Neural crest cell (in vitro differentiated cells): ENCODE measurements around the gene ATP2A2. TPM values are rescaled to one million over a fixed set of nuclear protein-coding genes. Genes with fewer than 3 reads are reported as not detected.
"Not testable (repeated sequence)": the region's sequence is repeated elsewhere in the genome, so short reads cannot be mapped to it uniquely, and the experiment has no call there.

Source experiments
- DNase-seq: peaks from one replicate; pipeline ENCODE4 v3.0.0; 2021; ENCODE audit warnings: low read depth, mixed read lengths, low spot score
- H3K27ac Mint-ChIP-seq: one replicate; pipeline ENCODE4 v1.8.0; 2021; ENCODE audit warnings: mild to moderate bottlenecking, mixed read lengths; ENCODE audit not compliant: unreplicated experiment
- H3K27me3 Mint-ChIP-seq: 2 replicates; pipeline ENCODE4 v1.8.0; 2021; ENCODE audit warnings: low read depth, mild to moderate bottlenecking, mixed read lengths
- H3K36me3 Mint-ChIP-seq: 2 replicates; pipeline ENCODE4 v1.8.0; 2021; ENCODE audit warnings: low read depth, mild to moderate bottlenecking, mixed read lengths
- H3K4me1 Mint-ChIP-seq: 2 replicates; pipeline ENCODE4 v1.8.0; 2021; ENCODE audit warnings: mixed read lengths
- H3K4me3 Mint-ChIP-seq: one replicate; pipeline ENCODE4 v1.8.0; 2021; ENCODE audit warnings: mild to moderate bottlenecking, mixed read lengths
- H3K9me3 Mint-ChIP-seq: 2 replicates; pipeline ENCODE4 v1.8.0; 2021; ENCODE audit warnings: mixed read lengths
- total RNA-seq: library from RNA; stranded (reverse); gene quantifications from 2 replicates; pipeline ENCODE4 v1.2.1, GENCODE V29; 2021
- TF ChIP-seq, protein P1 (sequence below): fragments of 200-600 bp; sonication (generic); conservative IDR thresholded peaks from 2 replicates; pipeline ENCODE4 v1.5.0; 2021; ENCODE audit warnings: antibody characterized with exemption, mild to moderate bottlenecking

The ATP2A2 gene
- total RNA-seq, 1 donor from 2014 or later, result 242 TPM

DNA sequence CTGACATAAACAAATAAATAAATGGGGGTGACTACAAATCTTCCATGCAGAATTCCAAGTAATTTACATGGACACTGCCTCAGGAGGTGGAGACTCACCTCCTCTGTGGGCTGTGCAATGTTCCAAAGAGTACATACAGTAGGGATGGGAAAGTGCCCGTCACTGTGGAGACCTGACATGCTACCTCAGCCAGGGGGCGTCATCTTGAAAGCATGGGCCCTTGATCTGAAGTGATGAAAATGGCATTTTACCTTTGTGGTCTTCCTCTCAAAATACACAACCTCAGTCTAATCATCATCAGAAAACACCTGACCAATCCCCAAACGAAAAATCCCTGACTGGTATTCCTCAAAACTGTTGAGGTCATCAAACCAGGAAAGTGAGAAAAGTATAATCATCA is 74.0 kb downstream of the ATP2A2 start:
- Mint-ChIP-seq H3K27ac (no peak overlapping the region), H3K4me3 (peak overlapping the region; percentile 49), H3K36me3 (peaks cover 8% of the 10 kb centered on the region), H3K9me3 (no peaks in the 10 kb centered on the region), H3K27me3 (no peaks in the 10 kb centered on the region), H3K4me1 (peaks cover 4% of the 10 kb centered on the region)
- TF ChIP-seq, protein P1, sequence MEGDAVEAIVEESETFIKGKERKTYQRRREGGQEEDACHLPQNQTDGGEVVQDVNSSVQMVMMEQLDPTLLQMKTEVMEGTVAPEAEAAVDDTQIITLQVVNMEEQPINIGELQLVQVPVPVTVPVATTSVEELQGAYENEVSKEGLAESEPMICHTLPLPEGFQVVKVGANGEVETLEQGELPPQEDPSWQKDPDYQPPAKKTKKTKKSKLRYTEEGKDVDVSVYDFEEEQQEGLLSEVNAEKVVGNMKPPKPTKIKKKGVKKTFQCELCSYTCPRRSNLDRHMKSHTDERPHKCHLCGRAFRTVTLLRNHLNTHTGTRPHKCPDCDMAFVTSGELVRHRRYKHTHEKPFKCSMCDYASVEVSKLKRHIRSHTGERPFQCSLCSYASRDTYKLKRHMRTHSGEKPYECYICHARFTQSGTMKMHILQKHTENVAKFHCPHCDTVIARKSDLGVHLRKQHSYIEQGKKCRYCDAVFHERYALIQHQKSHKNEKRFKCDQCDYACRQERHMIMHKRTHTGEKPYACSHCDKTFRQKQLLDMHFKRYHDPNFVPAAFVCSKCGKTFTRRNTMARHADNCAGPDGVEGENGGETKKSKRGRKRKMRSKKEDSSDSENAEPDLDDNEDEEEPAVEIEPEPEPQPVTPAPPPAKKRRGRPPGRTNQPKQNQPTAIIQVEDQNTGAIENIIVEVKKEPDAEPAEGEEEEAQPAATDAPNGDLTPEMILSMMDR, result peak; percentile 48
- DNase-seq, result peak; percentile 19

DNA sequence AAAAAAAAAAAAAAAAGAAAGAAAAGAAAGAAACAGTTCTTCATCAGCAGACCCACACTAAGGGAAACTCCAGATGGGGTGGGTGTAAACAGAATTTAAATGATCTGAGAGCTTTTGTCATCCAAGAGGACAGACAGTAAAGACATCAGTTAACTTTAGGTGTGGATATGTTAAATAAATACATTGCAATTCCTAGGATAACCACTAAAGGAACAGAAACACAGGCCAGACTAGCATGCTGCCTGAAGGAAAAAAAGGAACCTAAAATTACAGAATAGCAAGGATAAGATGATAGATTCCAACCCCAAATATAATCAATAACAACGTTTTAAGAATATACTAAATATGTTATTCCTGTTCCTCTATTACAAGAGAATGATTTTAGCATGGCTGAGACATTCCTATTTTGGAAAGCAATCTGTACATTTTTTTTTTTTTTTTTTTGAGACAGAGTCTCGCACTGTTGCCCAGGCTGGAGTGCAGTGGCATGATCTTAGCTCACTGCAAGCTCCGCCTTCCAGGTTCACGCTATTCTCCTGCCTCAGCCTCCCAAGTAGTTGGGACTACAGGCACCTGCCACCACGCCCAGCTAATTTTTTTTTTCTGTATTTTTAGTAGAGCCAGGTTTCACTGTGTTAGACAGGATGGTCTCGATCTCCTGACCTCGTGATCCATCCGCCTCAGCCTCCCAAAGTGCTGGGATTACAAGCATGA is 77.5 kb downstream of the ATP2A2 start:
- not testable (repeated sequence) for H3K27ac Mint-ChIP-seq, H3K36me3 Mint-ChIP-seq, H3K27me3 Mint-ChIP-seq, H3K9me3 Mint-ChIP-seq, H3K4me1 Mint-ChIP-seq, H3K4me3 Mint-ChIP-seq, DNase-seq
- TF ChIP-seq, protein P1, result peak; percentile 54

DNA sequence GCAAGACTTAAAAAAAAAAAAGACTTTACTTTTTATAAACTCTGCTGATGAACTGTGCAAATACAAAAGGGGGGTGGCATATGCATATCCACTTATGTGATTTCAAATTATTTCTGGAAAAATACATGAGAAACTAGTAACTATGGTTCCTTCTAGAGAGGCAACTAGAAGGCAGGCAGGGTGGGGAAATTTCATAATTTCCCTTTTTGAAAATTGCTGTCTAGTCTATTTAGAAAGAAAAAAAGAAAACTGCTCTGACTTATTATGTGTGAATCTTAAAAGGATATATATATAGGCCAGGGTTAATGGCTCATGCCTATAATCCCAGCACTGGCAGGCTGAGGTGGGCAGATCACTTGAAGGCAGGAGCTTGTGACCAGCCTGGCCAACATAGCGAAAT is 80.2 kb downstream of the ATP2A2 start:
- TF ChIP-seq, protein P1, result no peak
- DNase-seq, result no peak
- no peak overlapping the region for H3K4me3 Mint-ChIP-seq
- H3K36me3 Mint-ChIP-seq, result no peaks in the 10 kb centered on the region
- H3K27ac Mint-ChIP-seq, result no peak overlapping the region
- H3K27me3 Mint-ChIP-seq, result no peaks in the 10 kb centered on the region
- no peaks in the 10 kb centered on the region for H3K9me3 Mint-ChIP-seq
- peaks cover 4% of the 10 kb centered on the region for H3K4me1 Mint-ChIP-seq

DNA sequence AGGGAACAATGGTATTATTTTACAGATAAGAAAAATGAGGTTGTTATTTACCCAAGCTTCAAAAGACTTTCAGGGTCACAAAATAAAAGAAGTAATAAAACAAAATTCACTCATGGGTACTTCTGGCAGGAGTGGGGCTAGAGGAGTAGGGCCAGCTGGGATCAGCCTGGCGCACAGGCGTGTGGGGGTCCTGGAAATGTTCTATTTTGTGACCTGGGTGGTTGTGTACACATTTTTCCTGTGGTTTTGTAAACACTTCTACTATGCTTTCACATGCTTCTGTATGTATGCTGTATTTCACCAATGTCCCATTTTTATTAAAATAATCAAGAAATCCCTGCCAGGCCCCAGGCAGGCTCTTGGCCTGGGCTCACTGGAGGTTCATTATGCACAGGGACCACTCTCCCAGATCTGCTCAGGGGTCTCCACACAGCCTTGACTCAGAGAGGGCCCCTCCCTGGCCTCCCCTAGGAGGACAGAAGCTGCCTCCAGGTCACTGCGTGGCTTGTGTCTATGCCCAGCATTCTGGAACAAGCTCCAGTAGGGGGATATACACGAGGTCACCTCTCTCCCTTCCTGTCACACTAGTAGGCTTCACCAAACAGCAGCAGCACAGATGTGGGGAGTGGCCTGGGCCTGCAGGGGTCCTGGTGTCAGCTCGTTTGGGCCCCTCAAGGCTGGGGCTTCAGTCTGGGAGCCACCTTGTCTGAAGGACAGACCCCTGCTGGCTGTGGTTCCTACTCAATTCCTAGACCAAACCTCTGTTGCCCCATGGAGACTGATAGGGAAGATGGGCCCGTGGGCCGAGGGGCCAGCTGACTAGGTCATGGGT is 84.7 kb downstream of the ATP2A2 start:
- Mint-ChIP-seq H3K4me3 (no peak overlapping the region), H3K27me3 (no peaks in the 10 kb centered on the region), H3K4me1 (no peaks in the 10 kb centered on the region), H3K9me3 (no peaks in the 10 kb centered on the region), H3K36me3 (no peaks in the 10 kb centered on the region), H3K27ac (no peak overlapping the region)
- TF ChIP-seq, protein P1, result no peak
- no peak for DNase-seq

DNA sequence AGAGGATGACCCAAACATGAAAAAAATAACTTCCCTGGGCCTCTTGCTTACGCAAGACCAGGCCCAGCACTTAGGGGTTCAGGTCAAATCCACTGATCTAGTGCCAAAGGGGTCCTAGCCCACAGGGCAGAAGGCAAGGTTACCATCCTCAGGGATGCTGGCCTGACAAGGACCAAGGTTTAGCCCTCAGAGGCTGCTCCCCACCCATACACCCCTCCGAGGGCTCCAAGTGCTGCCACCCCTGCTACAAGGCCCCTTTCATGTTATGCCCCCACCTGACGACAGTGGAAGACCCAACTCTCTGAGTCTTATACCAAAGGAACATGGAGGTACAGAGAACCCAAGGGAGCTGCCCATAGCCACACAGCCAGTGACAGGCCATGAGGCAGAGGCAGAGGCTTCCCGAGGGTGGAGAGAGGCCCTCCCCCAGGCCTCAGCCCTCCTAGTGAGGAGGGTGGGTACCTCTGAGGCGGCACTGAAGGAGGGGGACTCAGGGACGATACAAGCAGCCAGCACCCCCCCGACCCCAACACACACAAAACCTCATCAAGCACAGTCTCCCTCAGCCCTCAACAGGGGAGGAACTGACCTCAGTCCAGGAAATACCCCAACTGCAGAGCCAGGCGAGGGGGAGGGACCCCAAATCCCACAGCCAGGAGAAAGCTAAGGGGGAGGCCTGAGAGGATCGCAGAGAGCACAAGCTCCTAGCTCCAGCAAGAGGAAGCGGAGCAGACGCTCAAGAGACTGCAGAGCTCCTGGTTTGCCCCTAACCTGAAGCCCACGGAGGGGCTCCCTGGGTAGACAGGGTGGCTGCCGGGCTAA is 85.5 kb downstream of the ATP2A2 start:
- no peak overlapping the region for H3K27ac Mint-ChIP-seq
- H3K9me3 Mint-ChIP-seq, result no peaks in the 10 kb centered on the region

More for the DNA sequence above, 85.5 kb downstream of the ATP2A2 start:
- DNase-seq, result no peak
- Mint-ChIP-seq H3K4me1 (no peaks in the 10 kb centered on the region), H3K4me3 (no peak overlapping the region), H3K36me3 (no peaks in the 10 kb centered on the region), H3K27me3 (no peaks in the 10 kb centered on the region)
- TF ChIP-seq, protein P1, result no peak
